DMS114 treated with DMSO at 0.1 percent for 48 hours (cell line): ENCODE data around the gene RPP25L.

ENCODE experiments used
- DNase-seq: peaks from one replicate; lab custom pipeline; 2025; ENCODE audit not compliant: unreplicated experiment; lab: John Stamatoyannopoulos, UW

The RPP25L gene

DNA sequence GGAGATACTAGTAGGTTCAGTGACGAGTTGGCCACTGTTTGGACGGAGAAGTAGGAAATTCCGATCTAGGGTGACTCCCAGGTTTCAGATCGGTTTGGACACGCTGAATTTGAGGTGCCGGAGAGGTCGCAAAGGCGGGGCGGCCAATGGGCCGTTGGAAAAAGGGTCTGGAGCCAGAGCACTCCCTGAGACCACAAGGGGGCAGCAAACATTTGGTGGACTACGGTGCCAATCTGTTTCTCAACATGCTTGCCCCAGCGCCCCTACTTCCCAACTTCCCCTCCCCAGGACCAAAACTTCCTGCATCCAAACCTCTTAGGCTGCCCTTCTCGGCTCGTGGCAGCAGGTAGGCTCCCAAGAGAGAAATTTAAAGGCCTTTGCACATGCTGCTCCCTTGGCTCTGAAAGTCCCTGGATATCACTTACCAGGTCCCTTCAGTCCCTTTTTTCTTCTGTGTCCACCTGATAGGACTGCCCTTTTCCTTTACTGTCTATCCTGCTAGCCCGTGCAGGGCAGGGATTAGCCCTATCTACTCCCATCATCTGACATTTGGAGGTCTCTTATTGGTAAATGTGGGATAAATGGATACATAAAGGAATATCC, 992 bp upstream of the RPP25L start:
- DNase-seq: peak; percentile 63

DNA sequence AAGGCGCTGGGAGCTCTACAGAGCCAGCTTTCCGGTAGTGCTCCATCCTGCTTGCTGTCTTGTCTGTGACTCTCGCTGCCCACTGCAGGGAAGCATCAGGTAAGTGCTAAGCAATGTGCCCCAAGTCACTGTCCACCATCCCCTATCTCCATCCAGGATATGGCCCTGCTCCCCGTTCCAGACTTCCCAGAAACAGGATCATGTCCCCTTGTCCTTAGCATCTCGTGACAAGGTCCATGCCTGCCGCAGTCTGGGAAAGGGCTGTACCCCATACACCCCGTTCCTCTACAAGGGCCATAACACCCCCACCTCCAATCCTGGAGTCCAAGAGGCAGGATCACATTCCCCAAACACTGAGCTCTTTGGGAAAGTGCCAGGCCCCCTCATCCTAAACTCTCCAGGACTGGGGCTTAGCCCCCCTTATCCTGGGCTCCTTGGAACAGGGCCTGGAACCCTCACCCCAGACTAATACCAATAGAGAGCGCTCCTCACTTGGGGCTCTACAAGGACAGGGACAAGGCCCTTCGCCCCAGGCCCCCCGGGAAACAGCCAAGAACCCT, 566 bp downstream of the RPP25L start:
- no peak for DNase-seq

DNA sequence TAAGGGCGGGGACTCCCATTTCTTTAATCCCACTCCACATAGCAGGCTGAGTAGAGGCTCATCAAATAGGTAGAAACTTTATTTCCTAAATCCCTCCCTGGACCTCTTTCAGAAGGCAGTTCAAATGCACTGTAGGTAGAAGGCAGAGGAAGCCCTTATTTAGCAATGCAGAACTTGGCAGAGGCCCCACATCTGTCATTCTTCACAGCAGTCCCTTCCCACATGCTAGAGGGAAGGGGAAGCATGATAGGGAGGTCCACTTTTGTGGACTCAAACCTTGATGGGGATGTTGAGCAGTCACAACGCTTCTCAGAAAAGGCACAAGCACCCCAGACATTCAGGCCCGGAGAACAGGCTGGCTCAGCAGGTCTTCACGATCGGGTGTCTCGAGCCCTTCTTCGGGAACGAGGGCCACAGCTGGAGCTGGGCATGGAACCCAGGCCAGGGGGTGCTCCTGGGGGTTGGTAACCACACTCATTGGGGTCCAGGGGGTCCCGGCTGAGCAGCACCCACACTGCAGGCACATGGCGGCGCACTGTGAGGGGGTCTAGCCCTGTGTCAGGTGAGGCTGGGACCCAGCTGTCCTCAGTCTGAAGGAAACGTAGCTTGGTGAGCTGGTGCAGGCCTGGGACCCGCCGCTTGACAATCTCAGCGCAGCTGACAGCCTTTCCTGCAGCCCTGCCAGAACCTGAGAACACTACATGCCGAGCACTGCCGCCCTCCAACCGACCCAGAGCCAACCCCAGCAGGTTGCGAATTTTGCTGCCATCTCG, 1.3 kb downstream of the RPP25L start:
- no peak for DNase-seq

DNA sequence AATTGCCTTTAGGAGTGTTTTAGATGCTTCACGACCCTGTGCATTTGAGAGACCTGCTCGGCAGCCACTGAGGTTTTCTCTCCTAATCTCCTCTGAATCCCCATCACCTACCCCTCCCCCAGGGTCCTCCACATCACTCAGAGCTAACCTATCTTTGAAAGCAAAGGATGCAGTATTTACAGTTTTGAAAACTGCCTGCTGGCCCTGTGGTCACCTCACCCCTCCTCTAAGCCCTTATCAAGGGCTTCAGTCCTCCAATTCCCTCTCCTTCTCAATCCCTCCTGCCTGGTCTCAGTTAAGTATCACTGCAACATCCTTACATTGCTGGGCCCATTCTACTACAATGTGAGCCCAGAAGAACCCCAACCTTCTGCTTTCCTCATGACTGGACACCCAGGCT, 4.6 kb downstream of the RPP25L start:
- DNase-seq: no peak

DNA sequence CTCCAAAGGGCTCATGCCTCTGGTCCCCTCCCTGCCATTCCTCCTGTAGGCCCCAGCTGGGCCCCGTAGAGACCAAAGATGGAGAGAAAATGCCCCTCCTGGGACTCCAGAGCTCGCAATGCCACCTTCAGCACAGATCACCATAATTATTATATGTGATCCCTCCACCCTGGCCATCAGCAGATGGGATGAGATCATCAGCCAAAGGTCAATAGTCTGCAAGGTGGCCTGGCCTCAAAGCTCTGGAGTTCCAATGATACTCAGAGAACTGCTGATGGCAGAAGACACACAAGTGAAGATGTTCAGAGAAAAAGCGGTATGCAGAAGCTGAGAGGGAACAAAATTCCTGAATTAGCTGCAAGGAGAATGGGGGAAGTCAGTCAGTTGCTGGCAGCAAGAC, 5.0 kb downstream of the RPP25L start:
- no peak for DNase-seq

DNA sequence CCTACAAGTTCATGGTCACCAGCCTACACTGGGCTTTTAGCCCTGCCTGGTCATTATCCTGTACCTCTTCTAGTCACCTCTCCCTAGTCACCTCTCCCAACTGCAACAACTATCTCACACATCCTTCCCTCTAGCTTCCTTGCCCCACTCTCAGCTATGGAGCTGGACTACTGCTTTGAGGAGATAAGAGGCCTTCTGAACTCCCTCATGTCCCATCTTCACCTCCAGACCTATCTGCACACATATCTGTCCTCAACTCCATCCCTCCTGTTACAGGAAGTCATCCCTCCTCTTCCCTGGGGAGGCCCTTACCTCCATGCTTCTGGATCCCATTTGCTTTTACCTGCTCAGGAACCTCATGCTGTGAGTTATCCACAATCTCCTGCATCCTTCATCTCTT, 5.7 kb downstream of the RPP25L start:
- no peak for DNase-seq

DNA sequence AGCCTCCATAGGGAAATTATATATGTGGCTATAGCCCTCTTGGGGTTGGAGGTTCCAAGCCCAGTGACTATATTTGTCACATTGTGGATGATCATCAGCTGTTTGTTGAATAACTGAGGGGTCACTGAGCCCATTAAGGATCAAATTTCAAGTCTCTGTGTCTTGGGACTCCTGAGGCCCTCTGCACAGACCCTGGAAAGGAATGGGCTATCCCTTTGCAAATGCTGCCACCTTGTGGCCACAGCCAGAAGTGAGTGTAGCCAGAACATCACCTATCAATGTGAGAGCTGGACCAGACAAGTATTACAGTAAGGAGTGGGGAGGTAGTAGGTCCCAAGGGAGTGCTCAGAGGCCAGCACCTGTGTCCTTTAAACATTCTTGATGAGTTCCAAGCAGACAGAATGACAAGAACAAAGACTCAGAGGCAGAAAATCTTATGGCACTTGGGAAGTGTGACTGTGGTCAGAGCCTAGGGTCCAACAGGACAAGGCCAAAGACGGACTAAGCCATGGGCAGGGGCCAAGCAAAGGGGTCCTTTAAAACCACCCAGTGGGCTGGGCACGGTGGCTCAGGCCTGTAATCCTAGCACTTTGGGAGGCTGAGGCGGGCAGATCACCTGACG, 8.2 kb downstream of the RPP25L start:
- peak; percentile 43 for DNase-seq

DNA sequence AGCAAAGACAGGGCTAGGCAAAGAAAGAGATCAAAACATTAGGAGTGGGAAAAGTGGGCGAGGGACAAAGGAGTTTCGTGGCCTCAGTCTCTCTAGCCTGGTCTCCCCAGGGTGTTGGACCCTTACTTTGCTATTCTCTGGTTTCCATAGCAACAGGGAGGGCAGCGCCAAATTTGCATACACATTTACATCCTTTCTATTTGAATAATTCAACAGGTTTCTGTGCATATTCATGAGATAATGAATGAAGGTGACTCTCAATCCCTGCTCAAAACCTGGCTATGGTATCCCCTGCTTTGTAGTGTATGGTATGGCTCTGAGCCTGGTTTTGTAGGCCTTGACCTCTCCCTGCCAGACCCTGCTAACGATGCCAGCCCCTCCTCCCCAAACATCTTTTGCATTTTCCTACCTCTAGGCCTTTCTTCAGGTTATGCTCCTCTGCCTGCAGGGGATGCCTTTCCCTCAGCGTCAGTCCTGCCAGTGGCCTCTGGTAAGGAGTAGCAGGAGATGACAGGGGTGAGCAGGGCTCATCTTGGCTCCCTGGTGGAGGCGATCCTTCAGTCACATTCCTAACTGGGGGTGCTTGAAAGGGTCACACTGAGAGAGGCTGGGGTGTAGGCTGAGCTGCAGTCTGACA, 9.8 kb downstream of the RPP25L start:
- no peak for DNase-seq

DNA sequence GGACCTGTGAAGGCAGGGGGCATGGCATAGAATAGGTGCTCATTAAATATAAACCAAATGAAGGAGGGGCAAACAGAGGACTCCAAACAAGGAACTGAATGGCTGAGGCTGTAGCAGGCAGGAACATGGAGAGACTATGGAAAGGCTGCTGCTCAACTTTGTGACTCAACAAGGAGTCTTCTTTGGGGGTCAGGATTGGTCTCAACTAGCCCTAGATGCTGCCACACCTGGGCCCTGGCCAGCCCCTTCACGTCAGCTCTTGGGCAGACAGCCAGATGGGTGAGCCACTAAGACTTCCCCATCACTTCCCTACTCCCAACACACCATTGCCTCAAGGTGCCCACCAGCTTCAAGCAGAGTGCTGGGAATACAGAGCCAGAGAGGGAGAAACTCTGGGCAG, 11.0 kb downstream of the RPP25L start:
- DNase-seq: no peak

DNA sequence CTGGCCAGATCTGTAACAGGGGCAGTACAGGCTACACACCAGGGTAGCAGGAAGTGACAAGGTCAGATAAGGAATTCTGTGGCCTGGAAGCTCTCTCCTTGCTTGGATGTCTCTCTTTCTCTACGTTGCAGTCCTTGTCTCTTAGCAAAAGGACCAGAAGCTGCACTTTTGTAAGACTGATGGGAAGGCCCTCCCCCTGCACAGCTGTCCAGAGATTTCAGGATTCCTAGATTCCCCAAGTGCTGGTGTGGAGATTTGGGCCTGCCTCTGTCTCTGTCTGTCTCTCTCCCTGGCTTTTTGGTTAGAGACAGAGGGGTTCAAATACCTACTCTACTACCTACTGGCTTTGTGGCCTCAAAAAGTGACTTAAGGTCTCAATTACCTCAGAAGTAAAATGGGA, 12.4 kb downstream of the RPP25L start:
- no peak for DNase-seq

DNA sequence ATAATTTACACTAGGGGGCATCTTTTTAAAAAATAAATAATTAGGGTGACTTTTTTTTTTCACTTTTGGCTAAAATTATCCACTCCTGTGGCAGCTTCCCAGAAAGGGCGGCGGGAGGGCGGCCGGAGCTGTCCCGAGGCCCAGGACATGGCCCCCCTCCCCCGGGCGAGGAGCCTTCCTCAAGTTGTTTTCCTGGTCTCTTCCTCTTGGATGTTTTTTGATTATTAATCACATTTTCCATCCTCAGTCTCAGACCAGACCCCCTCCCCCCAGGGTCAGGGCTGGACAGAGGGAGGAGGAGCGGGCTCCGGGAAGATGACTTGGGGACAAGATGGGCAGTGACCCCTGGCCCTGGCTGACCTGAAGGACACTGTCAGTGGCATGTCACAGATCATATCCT, 17.7 kb downstream of the RPP25L start:
- no peak for DNase-seq

DNA sequence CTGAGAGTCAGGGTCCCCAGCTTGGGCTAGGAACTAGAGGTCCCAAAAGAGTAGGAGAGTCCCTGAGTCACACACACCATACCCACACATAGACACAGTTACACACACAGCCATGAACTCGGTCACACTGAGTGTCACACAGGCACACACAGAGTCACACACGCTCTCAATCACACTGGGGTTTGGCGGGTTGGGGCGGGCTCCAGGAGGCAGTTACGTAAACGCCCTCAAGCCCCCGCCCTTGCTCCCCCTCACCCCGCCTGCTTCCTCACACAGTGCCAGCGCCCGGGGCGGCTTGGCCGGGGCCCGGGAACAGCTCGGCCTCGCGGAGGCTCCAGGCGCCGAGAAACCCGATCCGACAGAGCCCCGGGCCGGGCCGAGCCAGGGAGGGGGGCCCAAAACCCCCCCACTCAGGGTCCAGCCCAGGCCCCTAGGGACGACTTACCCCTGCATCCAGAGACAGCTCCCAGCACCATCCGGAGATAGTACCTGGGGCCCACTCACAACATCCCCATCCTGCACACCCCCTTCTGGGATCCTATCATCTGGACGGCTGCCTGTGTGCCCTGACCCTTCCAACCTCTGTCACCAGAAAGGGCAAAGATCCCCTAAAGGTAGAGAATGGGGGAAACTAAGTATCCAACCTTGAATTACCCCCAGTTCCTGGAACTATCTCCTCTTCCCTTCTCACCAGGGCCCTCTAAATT, 18.8 kb downstream of the RPP25L start:
- DNase-seq: no peak

DNA sequence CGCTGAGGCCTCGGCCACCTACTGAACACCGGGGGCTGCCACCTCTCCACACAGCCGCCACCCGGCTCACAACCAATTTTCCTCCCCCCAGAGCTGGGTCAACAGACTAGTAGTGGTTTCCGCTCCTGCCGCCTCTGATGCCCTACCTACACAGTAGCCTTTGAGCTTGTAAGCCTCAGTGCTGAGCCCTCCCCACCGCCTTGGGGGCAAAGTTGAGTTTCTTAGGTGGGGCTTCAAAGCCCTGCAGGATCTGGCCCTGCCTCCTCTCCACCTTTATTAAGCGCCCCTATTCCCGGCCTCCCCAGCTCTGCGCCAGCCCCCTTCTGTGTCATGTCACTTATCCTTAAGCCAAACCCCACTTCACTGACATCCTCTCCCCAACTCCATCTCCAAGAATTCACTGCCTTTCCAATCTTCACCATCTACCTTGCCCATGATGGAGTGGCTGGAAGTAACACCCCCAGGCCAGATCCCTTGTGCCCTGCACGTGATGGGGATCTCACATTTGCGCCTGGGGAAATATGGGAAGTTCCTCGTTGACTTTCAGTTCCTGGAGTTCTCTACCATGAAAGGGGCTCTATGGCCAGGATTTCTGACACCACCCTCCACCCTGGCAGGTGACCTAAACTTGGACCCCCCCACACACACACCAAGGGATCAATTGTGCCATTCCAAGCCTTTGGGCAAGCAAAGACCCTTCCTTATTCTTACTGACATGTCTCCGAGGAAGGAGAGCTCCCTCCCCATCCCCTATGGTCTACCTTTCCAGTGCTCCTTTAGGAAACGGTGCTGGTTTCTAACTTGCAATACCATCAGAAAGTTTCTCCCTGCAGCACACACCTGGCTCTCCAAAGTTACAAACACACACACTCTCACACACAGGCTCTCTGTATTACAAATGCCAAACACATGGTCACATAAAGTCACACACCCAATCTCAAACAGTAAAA, 19.7 kb downstream of the RPP25L start:
- no peak for DNase-seq

DNA sequence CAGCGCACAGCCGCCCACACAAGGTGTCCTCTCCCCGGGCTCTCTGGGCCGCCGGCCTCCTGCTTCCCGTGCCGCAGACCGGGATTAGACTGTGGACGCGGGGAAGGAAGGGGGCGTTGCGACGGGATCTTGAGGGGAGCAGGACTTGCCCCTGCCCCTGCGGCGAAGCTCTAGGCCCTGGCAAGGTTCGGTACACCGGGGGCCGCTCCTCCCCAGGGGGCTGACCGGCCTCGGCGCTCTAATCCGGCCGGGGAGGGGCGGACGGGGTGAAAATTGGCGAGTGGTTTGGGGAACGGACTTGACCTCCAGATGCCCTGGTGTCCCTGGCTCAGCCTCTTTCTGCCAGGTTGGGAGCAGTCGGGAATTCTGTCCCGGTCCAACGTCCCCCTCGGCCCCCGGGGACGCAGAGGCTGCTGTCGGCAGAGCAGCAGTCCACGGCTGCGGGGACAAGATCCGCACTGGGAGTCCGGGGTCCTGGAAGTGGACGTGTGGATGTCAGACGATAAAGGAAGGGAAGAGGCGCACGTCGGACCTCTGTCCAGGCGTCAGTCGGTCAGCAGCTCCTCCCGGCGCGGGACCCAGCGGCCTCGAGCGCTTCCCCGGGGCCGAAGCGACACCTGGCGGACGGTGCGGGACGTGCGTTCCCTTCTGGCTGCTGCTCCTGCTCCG, 20.5 kb downstream of the RPP25L start:
- peak; percentile 51 for DNase-seq

DNA sequence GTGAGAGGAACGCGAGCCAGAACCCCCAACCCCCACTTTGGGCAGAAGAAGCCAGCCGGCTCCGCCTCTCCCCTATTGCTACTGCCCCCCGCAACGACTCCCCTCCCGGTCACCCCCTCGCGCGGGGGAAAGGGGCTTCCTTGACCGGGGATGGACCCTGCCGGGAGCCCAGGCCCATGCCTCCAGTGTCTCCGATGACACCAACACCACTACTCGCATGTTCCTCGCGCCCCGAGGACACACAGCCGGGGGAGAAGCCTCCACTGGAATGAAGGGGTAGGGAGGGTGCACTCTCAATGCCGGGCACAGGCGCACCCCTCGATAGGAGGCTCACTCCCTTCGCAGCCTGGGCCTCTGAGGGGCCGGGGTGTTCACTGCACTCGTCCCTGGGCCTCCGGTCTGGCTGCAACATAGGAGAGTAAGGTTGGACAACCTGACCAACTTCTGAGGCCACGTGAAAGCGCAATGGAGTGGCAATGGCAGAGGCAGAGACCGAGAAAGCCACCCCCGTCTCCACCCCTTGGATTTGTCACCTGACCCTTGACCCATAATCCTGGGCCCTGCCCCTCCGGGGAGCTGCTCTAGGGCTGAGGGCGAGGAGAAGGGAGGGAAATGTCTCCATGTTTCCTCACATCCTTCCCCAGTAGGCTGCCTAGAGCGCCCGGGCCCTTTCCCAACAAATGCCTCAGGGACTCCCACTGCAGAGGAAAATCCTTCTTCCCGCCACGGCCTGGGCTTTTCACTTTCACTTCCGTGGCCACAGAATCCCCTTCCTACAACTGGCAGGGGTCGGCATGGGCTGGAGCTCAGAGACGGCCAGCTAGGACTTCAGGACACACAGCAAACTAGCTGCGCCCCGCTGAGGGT, 21.3 kb downstream of the RPP25L start:
- no peak for DNase-seq

DNA sequence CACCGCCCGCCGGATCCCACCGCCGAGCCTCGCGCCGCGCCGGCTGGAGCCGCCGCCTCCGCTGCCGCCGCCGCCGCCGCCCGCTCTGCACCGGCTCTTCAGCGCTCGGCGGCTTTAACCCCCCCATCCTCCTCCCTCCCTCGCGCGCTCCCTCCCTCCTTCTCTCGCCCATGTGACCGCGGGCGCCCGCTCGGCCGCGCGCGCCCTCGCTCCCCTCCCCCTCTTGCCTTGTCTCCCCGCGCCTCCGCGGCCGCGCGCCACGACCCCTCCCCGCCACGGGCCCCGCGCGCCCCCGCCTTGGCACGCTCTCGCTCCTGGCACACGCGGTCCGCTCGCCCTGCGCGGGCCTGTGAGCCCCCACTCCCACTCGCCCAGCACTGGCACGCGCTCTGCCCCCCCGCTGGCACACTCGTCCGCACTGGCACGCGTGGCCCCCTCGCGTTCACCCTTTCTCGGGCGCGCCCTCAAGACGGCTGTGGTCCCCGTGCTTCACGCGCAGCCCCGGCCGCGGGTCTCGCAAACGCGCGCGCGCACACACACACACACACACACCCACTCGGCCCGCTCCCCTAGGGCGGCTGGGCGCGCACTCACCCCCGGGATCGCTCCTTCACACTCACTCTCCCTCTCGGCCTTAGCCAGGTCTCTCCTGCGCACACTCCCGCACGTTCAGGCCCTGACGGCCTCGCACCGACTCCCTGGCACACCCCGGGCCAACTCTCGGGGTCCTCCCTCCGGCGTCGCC, 22.1 kb downstream of the RPP25L start, which contains the start of gene CNTFR:
CNTFR (minus strand) TSS at position 89 of the 745 bp plus-strand sequence. CDS start 20,743 bp downstream, outside the sequence.
- peak; percentile 10 for DNase-seq
